Thyroid gland (tissue), 4 donors: ENCODE results near the gene VPS26A. TPM values are rescaled to one million over a fixed set of nuclear protein-coding genes. Genes with fewer than 3 reads are reported as not detected.

Source experiments
- DNase-seq, 2 donors: peaks; one replicate each; pipeline ENCODE4 v3.0.0-alpha.2; 2019
- H3K27ac ChIP-seq, 3 donors: fragments of 200-600 bp; sonication (generic); 1 replicate in 2 of 3; 2 replicates in 1 of 3; pipeline ENCODE4 v1.5.1; 2016 to 2019; ENCODE audit warnings: mild to moderate bottlenecking in 1 of 3, moderate library complexity in 1 of 3
- H3K27me3 ChIP-seq: fragments of 200-600 bp; sonication (generic); one replicate; pipeline ENCODE4 v1.5.1; 2019
- H3K36me3 ChIP-seq, 2 donors: fragments of 200-600 bp; sonication (generic); one replicate each; pipeline ENCODE4 v1.5.1; 2016 to 2019
- H3K4me1 ChIP-seq, 2 donors: fragments of 200-600 bp; sonication (generic); one replicate each; pipeline ENCODE4 v1.5.1; 2017 to 2019
- H3K4me3 ChIP-seq, 3 donors: fragments of 200-600 bp; sonication (generic); replicated peaks in 1 of 3; 1 replicate in 2 of 3; 2 replicates in 1 of 3; pipeline ENCODE4 v1.5.1; 2016; ENCODE audit warnings: mild to moderate bottlenecking in 1 of 3
- H3K9me3 ChIP-seq: fragments of 200-600 bp; sonication (generic); one replicate; pipeline ENCODE4 v1.5.1; 2017
- CTCF ChIP-seq, 6 experiments: fragments of 200-600 bp in 3 of 6; fragments of 450-650 bp in 3 of 6; sonication (generic) in 3 of 6; IDR thresholded peaks; one replicate each; pipeline ENCODE4 v1.5.1; 2016 to 2019; ENCODE audit warnings: antibody characterized with exemption in 6 of 6, mild to moderate bottlenecking in 2 of 6, inconsistent platforms in 1 of 6, moderate library complexity in 1 of 6
- POLR2A ChIP-seq, 2 donors: fragments of 450-650 bp; IDR thresholded peaks; one replicate each; pipeline ENCODE4 v1.6.1; 2017; ENCODE audit warnings: antibody characterized with exemption in 2 of 2, mild to moderate bottlenecking in 2 of 2, moderate library complexity in 1 of 2
- WGBS, 2 donors: methylation state at CpG; one replicate each; pipeline ENCODE4 v1.1.5; 2017; 5-methylcytosine and 5-hydroxymethylcytosine counted together
- intact Hi-C: fragments of 100-400 bp; cut with DNase I; formaldehyde crosslinking; loops from one replicate; pipeline ENCODE4 v1.15.1; 2023
- total RNA-seq, 4 donors: library from RNA; depleted of rRNA; stranded (reverse); fragments of >200 nt; gene quantifications; one replicate each; pipeline ENCODE4 v1.2.3, GENCODE V29; 2016

VPS26A gene
- total RNA-seq, 4 donors from 2014 or later: 32.5 to 41.0 (median 36.7) TPM

- Histone ChIP-seq H3K9me3 (no peaks in the 10 kb centered on the region), H3K27ac (peak overlapping the region; percentile 89 to 99 (median 91)), H3K4me1 (peaks cover 12 to 17% of the 10 kb centered on the region in 2 donors), H3K4me3 (peak overlapping the region; percentile 78 to 97 (median 92)), H3K27me3 (no peaks in the 10 kb centered on the region), H3K36me3 (no peaks in the 10 kb centered on the region)
- TF ChIP-seq CTCF (IDR thresholded peaks at IDR 0.05): no peak
- TF ChIP-seq POLR2A (IDR thresholded peaks at IDR 0.05): no peak
- 5 to 6% methylated on average over 21 to 24 of the region's 29 CpGs for WGBS, 2 donors
- intact Hi-C loops: no loop called here
- no peak for DNase-seq
Observed at GRCh38 chr10:69180525-69181204, 56.7 kb downstream of the VPS26A start.

GRCh38 chr10:69181433-69181832, 57.5 kb downstream of the VPS26A start:
- Histone ChIP-seq H3K36me3 (peaks cover under 1 to 7% of the 10 kb centered on the region in 2 donors), H3K27ac (no peak overlapping the region), H3K4me3 (no peak overlapping the region), H3K4me1 (peaks cover 12 to 17% of the 10 kb centered on the region in 2 donors), H3K9me3 (no peaks in the 10 kb centered on the region), H3K27me3 (no peaks in the 10 kb centered on the region)
- DNase-seq: no peak
- intact Hi-C loops: no loop called here
- WGBS, 2 donors: 55 to 71% methylated on average over 1 of the region's 1 CpG
- TF ChIP-seq POLR2A (IDR thresholded peaks at IDR 0.05) (no peak), CTCF (IDR thresholded peaks at IDR 0.05) (no peak)

- 91 to 94% methylated on average over 4 of the region's 4 CpGs for WGBS, 2 donors
- Histone ChIP-seq H3K4me1 (peaks cover 12 to 17% of the 10 kb centered on the region in 2 donors), H3K36me3 (peaks cover 6 to 12% of the 10 kb centered on the region in 2 donors), H3K4me3 (no peak overlapping the region), H3K27ac (no peak overlapping the region), H3K27me3 (no peaks in the 10 kb centered on the region), H3K9me3 (no peaks in the 10 kb centered on the region)
- intact Hi-C loops: no loop called here
- DNase-seq: no peak
- TF ChIP-seq CTCF (IDR thresholded peaks at IDR 0.05): no peak
- TF ChIP-seq POLR2A (IDR thresholded peaks at IDR 0.05): no peak
Observed at GRCh38 chr10:69182005-69182404, 58.0 kb downstream of the VPS26A start.

- intact Hi-C loops: no loop called here
- peaks cover 18 to 31% of the 10 kb centered on the region in 2 donors for H3K36me3 ChIP-seq
- H3K9me3 ChIP-seq: no peaks in the 10 kb centered on the region
- peaks cover 1% of the 10 kb centered on the region in 2 donors for H3K4me1 ChIP-seq
- WGBS, 2 donors: 96% methylated on average over 1 of the region's 1 CpG
- no peak for DNase-seq
- no peak overlapping the region for H3K27ac ChIP-seq
- H3K4me3 ChIP-seq: no peak overlapping the region
- H3K27me3 ChIP-seq: no peaks in the 10 kb centered on the region
- no peak for TF ChIP-seq POLR2A (IDR thresholded peaks at IDR 0.05)
Observed at GRCh38 chr10:69186524-69186923, 62.5 kb downstream of the VPS26A start.

GRCh38 chr10:69201045-69201444, 77.1 kb downstream of the VPS26A start:
- Histone ChIP-seq H3K36me3 (peaks cover 27 to 38% of the 10 kb centered on the region in 2 donors), H3K4me1 (no peaks in the 10 kb centered on the region), H3K4me3 (no peak overlapping the region), H3K27me3 (no peaks in the 10 kb centered on the region), H3K9me3 (no peaks in the 10 kb centered on the region), H3K27ac (no peak overlapping the region)
- TF ChIP-seq POLR2A (IDR thresholded peaks at IDR 0.05): no peak
- no peak for TF ChIP-seq CTCF (IDR thresholded peaks at IDR 0.05)
- intact Hi-C loops: no loop called here
- WGBS, 2 donors: 89 to 92% methylated on average over 2 of the region's 2 CpGs
- no peak for DNase-seq
